Measurements from ENCODE around the gene ZNF236.

DNA sequence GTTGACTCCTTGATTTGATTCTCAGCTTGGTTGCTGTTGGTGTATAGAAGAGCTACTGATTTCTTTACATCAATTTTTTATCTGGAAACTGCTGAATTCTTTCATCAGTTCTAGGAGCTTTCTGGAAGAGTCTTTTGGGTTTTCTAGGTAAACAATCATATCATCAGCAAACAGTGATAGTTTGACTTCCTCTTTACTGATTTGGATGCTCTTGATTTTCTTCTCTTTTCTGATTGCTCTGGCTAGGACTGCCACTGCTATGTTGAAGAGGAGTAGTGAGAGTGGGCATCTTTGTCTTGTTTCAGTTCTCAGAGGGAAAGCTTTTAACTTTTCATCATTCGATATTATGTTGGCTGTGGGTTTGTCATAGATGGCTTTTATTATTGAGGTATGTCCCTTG, 140.5 kb downstream of the ZNF236 start:
- TF ChIP-seq IRF9 (CRISPR knock-in tag; IDR thresholded peaks at IDR 0.05; ENCODE audit: borderline replicate concordance) = no peak
- no peak for TF ChIP-seq NFYB (CRISPR knock-in tag; IDR thresholded peaks at IDR 0.05)
- TF ChIP-seq ZNF792 (CRISPR knock-in tag; IDR thresholded peaks at IDR 0.05) = no peak
- TF ChIP-seq ZFP36L1 (CRISPR knock-in tag; IDR thresholded peaks at IDR 0.05) = no peak
- TF ChIP-seq, protein P1, sequence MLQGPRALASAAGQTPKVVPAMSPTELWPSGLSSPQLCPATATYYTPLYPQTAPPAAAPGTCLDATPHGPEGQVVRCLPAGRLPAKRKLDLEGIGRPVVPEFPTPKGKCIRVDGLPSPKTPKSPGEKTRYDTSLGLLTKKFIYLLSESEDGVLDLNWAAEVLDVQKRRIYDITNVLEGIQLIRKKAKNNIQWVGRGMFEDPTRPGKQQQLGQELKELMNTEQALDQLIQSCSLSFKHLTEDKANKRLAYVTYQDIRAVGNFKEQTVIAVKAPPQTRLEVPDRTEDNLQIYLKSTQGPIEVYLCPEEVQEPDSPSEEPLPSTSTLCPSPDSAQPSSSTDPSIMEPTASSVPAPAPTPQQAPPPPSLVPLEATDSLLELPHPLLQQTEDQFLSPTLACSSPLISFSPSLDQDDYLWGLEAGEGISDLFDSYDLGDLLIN (CRISPR knock-in tag; IDR thresholded peaks at IDR 0.05; ENCODE audit: borderline replicate concordance) = no peak
- TF ChIP-seq XRCC5 (optimal IDR thresholded peaks at IDR 0.05; ENCODE audit: low read length) = no peak
- TF ChIP-seq RAD21 (CRISPR knock-in tag; IDR thresholded peaks at IDR 0.05) = no peak
- no peak for TF ChIP-seq TBP (CRISPR knock-in tag; IDR thresholded peaks at IDR 0.05)
- TF ChIP-seq EZH2 (conservative IDR thresholded peaks at IDR 0.05; ENCODE audit: low read depth, low read length) = no peak
- TF ChIP-seq, protein P2, sequence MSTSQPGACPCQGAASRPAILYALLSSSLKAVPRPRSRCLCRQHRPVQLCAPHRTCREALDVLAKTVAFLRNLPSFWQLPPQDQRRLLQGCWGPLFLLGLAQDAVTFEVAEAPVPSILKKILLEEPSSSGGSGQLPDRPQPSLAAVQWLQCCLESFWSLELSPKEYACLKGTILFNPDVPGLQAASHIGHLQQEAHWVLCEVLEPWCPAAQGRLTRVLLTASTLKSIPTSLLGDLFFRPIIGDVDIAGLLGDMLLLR (CRISPR knock-in tag; IDR thresholded peaks at IDR 0.05) = no peak
- no peak for TF ChIP-seq PHF20 (CRISPR knock-in tag; IDR thresholded peaks at IDR 0.05)
- no peak for TF ChIP-seq IRF2 (CRISPR knock-in tag; IDR thresholded peaks at IDR 0.05)
